Upper lobe of right lung (tissue), 1 donor: Measurements from ENCODE around the gene CFAP100. TPM values are rescaled to one million over a fixed set of nuclear protein-coding genes. Genes with fewer than 3 reads are reported as not detected.

Experiments used
- ATAC-seq: fragments of 200-7000 bp; cut with Tn5 transposase; one replicate; pipeline ENCODE4 v1.9.1; 2020; ENCODE audit warnings: mild to moderate bottlenecking, moderate library complexity
- DNase-seq: peaks from one replicate; pipeline ENCODE4 v3.0.0-alpha.2; 2020
- H3K27ac ChIP-seq: fragments of 200-600 bp; one replicate; pipeline ENCODE4 v1.8.0; 2022
- H3K27me3 ChIP-seq: fragments of 200-600 bp; one replicate; pipeline ENCODE4 v1.8.0; 2022; ENCODE audit warnings: mild to moderate bottlenecking
- H3K36me3 ChIP-seq: fragments of 200-600 bp; one replicate; pipeline ENCODE4 v1.8.0; 2022
- H3K4me1 ChIP-seq: fragments of 200-600 bp; one replicate; pipeline ENCODE4 v1.8.0; 2022
- H3K4me3 ChIP-seq: fragments of 200-600 bp; one replicate; pipeline ENCODE4 v1.8.0; 2022; ENCODE audit warnings: mild to moderate bottlenecking
- H3K9me3 ChIP-seq: fragments of 200-600 bp; one replicate; pipeline ENCODE4 v1.8.0; 2022
- intact Hi-C: fragments of 100-400 bp; cut with DNase I; formaldehyde crosslinking; loops from one replicate; pipeline ENCODE4 v1.11.0; 2022
- total RNA-seq: library from RNA; stranded (reverse); fragmentation: NEBNext Ultra II Directional; extraction: Animal tissue kit (Norgen Biotek cat#: 25700); gene quantifications from one replicate; pipeline ENCODE4 v1.2.1, GENCODE V29; 2021
- TF ChIP-seq, protein P1 (sequence below): fragments of 200-600 bp; IDR thresholded peaks from one replicate; pipeline ENCODE4 v1.8.0; 2022; ENCODE audit warnings: antibody characterized with exemption
- donor health status: DM: no; HTN: yes; CAD: no; lungs with severe emphysema.

CFAP100 gene
- total RNA-seq, 1 donor from 2014 or later = not detected

DNA sequence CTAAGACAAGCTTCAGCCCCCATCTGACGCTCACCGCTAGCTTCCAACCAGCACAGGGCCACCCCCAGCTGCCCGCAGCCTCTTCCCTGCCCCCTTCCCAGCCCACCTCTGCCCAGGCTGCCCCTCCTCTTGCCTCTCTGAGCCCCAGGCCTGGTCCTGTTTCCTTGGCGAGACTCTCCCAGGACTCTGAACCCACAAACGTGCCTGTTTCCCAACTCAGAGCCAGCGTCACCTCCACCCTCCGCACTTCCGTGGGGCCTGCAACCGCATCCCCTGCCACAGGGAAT is 45.9 kb downstream of the CFAP100 start:
- no peak overlapping the region for H3K27ac ChIP-seq
- no peaks in the 10 kb centered on the region for H3K27me3 ChIP-seq
- no peaks in the 10 kb centered on the region for H3K4me1 ChIP-seq
- no peaks in the 10 kb centered on the region for H3K9me3 ChIP-seq
- TF ChIP-seq, protein P1, sequence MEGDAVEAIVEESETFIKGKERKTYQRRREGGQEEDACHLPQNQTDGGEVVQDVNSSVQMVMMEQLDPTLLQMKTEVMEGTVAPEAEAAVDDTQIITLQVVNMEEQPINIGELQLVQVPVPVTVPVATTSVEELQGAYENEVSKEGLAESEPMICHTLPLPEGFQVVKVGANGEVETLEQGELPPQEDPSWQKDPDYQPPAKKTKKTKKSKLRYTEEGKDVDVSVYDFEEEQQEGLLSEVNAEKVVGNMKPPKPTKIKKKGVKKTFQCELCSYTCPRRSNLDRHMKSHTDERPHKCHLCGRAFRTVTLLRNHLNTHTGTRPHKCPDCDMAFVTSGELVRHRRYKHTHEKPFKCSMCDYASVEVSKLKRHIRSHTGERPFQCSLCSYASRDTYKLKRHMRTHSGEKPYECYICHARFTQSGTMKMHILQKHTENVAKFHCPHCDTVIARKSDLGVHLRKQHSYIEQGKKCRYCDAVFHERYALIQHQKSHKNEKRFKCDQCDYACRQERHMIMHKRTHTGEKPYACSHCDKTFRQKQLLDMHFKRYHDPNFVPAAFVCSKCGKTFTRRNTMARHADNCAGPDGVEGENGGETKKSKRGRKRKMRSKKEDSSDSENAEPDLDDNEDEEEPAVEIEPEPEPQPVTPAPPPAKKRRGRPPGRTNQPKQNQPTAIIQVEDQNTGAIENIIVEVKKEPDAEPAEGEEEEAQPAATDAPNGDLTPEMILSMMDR = no peak
- H3K4me3 ChIP-seq = no peak overlapping the region
- no peak for ATAC-seq
- peak; percentile 37 for DNase-seq
- intact Hi-C loops = no loop called here
- H3K36me3 ChIP-seq = peaks cover 56% of the 10 kb centered on the region

DNA sequence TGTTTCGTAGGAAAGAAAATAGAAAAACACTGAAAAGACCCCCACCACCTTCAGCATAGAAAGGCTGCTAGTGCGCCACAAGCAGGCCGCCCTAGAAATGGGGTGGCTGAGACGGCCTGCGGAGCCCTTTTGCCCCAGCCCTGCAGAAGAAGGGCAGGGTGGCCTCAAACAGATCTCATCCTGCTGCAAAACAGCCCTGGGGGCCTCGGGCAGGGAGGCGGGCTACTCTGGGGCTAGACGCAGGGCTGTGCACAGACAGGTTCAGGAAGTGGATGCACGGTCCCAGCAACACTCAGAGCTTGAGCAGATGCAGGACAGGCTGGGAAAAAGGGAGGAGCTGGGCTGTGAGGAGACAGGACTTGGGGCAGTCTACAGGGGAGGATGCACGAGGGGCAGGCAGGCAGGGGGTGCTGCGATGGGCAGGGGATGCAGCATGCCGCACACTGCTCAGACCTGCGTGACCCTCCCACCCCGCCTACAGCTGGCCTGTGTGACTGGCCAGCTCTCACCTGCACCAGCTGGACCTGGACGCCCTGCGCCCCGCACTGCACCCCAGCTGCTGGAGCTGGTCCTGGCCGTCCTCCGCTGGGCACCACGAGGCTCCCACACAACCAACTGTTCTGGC is 46.7 kb downstream of the CFAP100 start:
- Histone ChIP-seq H3K27me3 (no peaks in the 10 kb centered on the region), H3K4me1 (no peaks in the 10 kb centered on the region), H3K4me3 (no peak overlapping the region), H3K9me3 (no peaks in the 10 kb centered on the region), H3K36me3 (peaks cover 53% of the 10 kb centered on the region), H3K27ac (no peak overlapping the region)
- TF ChIP-seq, protein P1 = no peak
- ATAC-seq (no peak), DNase-seq (peak; percentile 31)
- intact Hi-C loops = no loop called here

DNA sequence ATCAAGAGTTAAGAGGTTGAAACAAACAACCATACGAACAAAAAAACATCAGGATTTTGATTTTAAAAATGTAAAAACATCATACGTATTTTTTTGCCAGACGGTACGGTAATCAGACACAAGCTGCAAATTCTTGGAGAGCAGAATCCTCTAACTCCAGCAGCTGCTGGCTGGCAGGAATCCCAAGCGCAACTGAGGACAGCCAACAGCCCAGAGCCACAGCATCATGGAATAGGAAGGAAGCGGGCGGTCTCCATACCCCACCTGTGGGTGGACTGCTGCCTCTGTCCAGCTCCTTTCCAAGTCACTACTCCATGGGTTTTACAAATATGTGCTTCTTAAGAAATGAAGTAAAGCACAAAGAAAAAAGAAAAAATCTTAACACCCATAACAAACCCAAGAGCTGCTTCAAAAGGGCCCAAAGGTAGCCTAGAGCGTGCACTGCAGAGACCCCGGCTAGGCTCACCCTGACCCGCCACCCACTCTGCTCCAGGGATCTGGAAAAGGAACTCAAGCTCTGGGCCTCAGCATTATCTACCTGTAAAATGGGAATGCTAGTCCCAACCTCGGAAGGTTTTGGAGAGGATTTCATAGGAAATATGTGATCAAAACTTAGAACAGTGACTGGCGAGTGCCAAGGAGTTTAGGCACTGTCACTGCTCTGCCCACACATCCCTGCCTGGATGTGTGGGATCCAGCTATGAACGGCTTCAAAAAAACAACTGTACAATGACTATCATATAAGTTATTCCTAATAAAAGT is 47.6 kb downstream of the CFAP100 start:
- peak; percentile 61 for DNase-seq
- H3K36me3 ChIP-seq = peaks cover 44% of the 10 kb centered on the region
- ATAC-seq = no peak
- H3K9me3 ChIP-seq = no peaks in the 10 kb centered on the region
- H3K27ac ChIP-seq = no peak overlapping the region
- intact Hi-C loops = no loop called here
- no peaks in the 10 kb centered on the region for H3K4me1 ChIP-seq
- TF ChIP-seq, protein P1 = no peak
- H3K4me3 ChIP-seq = no peak overlapping the region
- H3K27me3 ChIP-seq = no peaks in the 10 kb centered on the region

DNA sequence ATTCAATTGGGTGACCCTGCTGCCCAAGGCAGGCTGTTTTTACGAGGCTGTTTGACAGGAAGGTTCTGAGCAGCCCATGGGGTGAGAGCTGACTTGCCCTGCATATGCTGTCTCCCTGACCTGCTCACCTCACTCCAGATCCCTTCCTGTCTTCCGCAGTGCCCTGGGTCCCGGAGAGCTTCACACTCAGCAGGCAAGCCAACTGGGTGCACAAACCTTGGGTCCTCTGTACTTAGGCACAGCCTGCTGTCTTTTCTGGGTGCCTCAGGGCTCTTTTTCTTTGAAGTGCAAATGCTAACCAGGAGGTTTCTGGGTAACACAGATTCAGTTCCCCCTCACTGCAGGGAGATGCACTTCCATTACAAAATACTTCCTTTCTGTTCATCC is 48.1 kb downstream of the CFAP100 start:
- Histone ChIP-seq H3K27ac (no peak overlapping the region), H3K4me1 (no peaks in the 10 kb centered on the region), H3K27me3 (no peaks in the 10 kb centered on the region), H3K4me3 (no peak overlapping the region), H3K9me3 (no peaks in the 10 kb centered on the region), H3K36me3 (peaks cover 38% of the 10 kb centered on the region)
- TF ChIP-seq, protein P1 = no peak
- no peak for ATAC-seq
- DNase-seq = peak; percentile 33
- intact Hi-C loops = no loop called here

DNA sequence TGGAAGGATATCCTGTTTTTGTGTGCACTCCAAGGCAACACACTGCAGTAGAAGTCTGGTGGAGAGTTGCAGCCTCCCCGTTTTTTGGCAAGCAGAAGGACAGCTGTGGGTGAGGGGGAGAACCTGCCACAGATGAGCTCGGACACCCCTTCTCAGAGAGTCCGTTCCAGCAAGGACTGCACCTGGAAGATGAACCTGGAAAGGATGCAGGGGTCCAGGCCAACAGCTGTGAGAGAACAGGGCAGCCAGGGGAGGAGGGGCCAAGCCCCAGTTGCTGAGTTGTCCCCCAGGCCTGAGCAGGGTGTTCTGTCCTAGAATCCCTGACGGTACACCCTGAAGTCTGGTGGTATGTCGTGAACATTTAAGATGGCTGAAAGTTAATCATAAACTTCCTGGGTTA is 50.8 kb downstream of the CFAP100 start:
- Histone ChIP-seq H3K36me3 (peaks cover 30% of the 10 kb centered on the region), H3K4me3 (no peak overlapping the region), H3K27me3 (no peaks in the 10 kb centered on the region), H3K9me3 (no peaks in the 10 kb centered on the region), H3K27ac (no peak overlapping the region), H3K4me1 (no peaks in the 10 kb centered on the region)
- TF ChIP-seq, protein P1 = no peak
- DNase-seq (peak; percentile 19), ATAC-seq (no peak)
- intact Hi-C loops = no loop called here
